H9 (cell line): Measurements from ENCODE around the gene SRGN. TPM values are rescaled to one million over a fixed set of nuclear protein-coding genes. Genes with fewer than 3 reads are reported as not detected.
A peak's percentile ranks its signal among the peaks of the same experiment; 100 is the strongest.

Experiments
- DNase-seq: peaks from one replicate; pipeline ENCODE4 v3.0.0-alpha.2; 2017
- H2AFZ ChIP-seq: one replicate; pipeline ENCODE4 v1.6.1; 2013; ENCODE audit warnings: mild to moderate bottlenecking, low read length, control low read depth, moderate library complexity
- H2AK5ac ChIP-seq: 2 replicates; pipeline ENCODE4 v1.6.1; 2013; ENCODE audit warnings: low read length, control low read depth, mixed read lengths; ENCODE audit not compliant: insufficient read length
- H2BK120ac ChIP-seq: one replicate; pipeline ENCODE4 v1.6.1; 2013; ENCODE audit warnings: low read depth, mild to moderate bottlenecking, low read length, control low read depth, inconsistent platforms; ENCODE audit not compliant: poor library complexity, severe bottlenecking
- H2BK12ac ChIP-seq: 2 replicates; pipeline ENCODE4 v1.6.1; 2013; ENCODE audit warnings: low read length, control low read depth, mixed read lengths, low read depth; ENCODE audit not compliant: insufficient read length
- H2BK15ac ChIP-seq: 2 replicates; pipeline ENCODE4 v1.6.1; 2013; ENCODE audit warnings: low read depth, low read length, control low read depth
- H2BK20ac ChIP-seq: one replicate; pipeline ENCODE4 v1.6.1; 2013; ENCODE audit warnings: low read depth, mild to moderate bottlenecking, low read length, control low read depth, inconsistent platforms; ENCODE audit not compliant: poor library complexity, severe bottlenecking
- H2BK5ac ChIP-seq: 2 replicates; pipeline ENCODE4 v1.6.1; 2013; ENCODE audit warnings: low read length, control low read depth, mixed read lengths; ENCODE audit not compliant: insufficient read length
- H3K14ac ChIP-seq: 2 replicates; pipeline ENCODE4 v1.6.1; 2013; ENCODE audit warnings: low read length, control low read depth; ENCODE audit not compliant: insufficient read depth
- H3K18ac ChIP-seq: 2 replicates; pipeline ENCODE4 v1.6.1; 2013; ENCODE audit warnings: low read depth, mild to moderate bottlenecking, mixed read lengths, low read length, control low read depth; ENCODE audit not compliant: insufficient read length
- H3K23ac ChIP-seq: 2 replicates; pipeline ENCODE4 v1.6.1; 2013; ENCODE audit warnings: low read length, control low read depth, mixed read lengths, low read depth; ENCODE audit not compliant: insufficient read length
- H3K23me2 ChIP-seq: 2 replicates; pipeline ENCODE4 v1.6.1; 2013; ENCODE audit warnings: low read depth, mild to moderate bottlenecking, mixed read lengths, low read length, control low read depth; ENCODE audit not compliant: insufficient read length, poor library complexity, severe bottlenecking
- H3K27ac ChIP-seq: 2 replicates; pipeline ENCODE4 v1.5.1; 2013; ENCODE audit warnings: low read length, control low read depth, mixed read lengths, low read depth; ENCODE audit not compliant: insufficient read length
- H3K27me3 ChIP-seq: 2 replicates; pipeline ENCODE4 v1.6.1; 2013; ENCODE audit warnings: low read length, control low read depth, inconsistent platforms; ENCODE audit not compliant: insufficient read depth
- H3K4ac ChIP-seq: 2 replicates; pipeline ENCODE4 v1.6.1; 2013; ENCODE audit warnings: low read depth, mild to moderate bottlenecking, control low read depth, inconsistent platforms, low read length, moderate library complexity
- H3K4me1 ChIP-seq: 2 replicates; pipeline ENCODE4 v1.6.1; 2013; ENCODE audit warnings: low read length, control low read depth, inconsistent platforms; ENCODE audit not compliant: insufficient read depth
- H3K4me2 ChIP-seq: 2 replicates; pipeline ENCODE4 v1.6.1; 2013; ENCODE audit warnings: low read length, control low read depth, mixed read lengths; ENCODE audit not compliant: insufficient read length, insufficient read depth
- H3K56ac ChIP-seq: 2 replicates; pipeline ENCODE4 v1.6.1; 2013; ENCODE audit warnings: low read depth, mild to moderate bottlenecking, mixed read lengths, low read length, control low read depth; ENCODE audit not compliant: insufficient read length
- H3K79me1 ChIP-seq: 2 replicates; pipeline ENCODE4 v1.6.1; 2013; ENCODE audit warnings: low read depth, mild to moderate bottlenecking, moderate library complexity, low read length, control low read depth, inconsistent platforms; ENCODE audit not compliant: insufficient read depth, poor library complexity, severe bottlenecking
- H3K79me2 ChIP-seq: 2 replicates; pipeline ENCODE4 v1.6.1; 2013; ENCODE audit warnings: low read length, control low read depth, inconsistent platforms; ENCODE audit not compliant: insufficient read depth
- H3K9ac ChIP-seq: 2 replicates; pipeline ENCODE4 v1.6.1; 2013; ENCODE audit warnings: low read length, control low read depth, mixed read lengths; ENCODE audit not compliant: insufficient read length; ENCODE audit errors: extremely low read depth
- H3K9me3 ChIP-seq: one replicate; pipeline ENCODE4 v1.6.1; 2013; ENCODE audit warnings: low read depth, low read length, inconsistent platforms; ENCODE audit not compliant: control insufficient read depth
- H3T11ph ChIP-seq: one replicate; pipeline ENCODE4 v1.6.1; 2013; ENCODE audit warnings: mild to moderate bottlenecking, low read length, control low read depth, inconsistent platforms
- H4K20me1 ChIP-seq: one replicate; pipeline ENCODE4 v1.6.1; 2013; ENCODE audit not compliant: control insufficient read depth, insufficient read length, insufficient read depth
- H4K5ac ChIP-seq: 2 replicates; pipeline ENCODE4 v1.6.1; 2013; ENCODE audit warnings: low read depth, mild to moderate bottlenecking, mixed read lengths, low read length, control low read depth; ENCODE audit not compliant: insufficient read length
- H4K8ac ChIP-seq: replicated peaks from 2 replicates; pipeline ENCODE4 v1.6.1; 2013; ENCODE audit warnings: low read length, control low read depth, mixed read lengths, low read depth; ENCODE audit not compliant: insufficient read length
- H4K91ac ChIP-seq: 2 replicates; pipeline ENCODE4 v1.6.1; 2013; ENCODE audit warnings: low read depth, mild to moderate bottlenecking, moderate library complexity, mixed read lengths, low read length, control low read depth; ENCODE audit not compliant: insufficient read length
- H3K27ac Mint-ChIP-seq, 3 experiments: 2 replicates in 2 of 3; 3 replicates in 1 of 3; pipeline ENCODE4 v1.8.0; 2020 to 2021; ENCODE audit warnings: mixed read lengths in 3 of 3, mild to moderate bottlenecking in 1 of 3, moderate library complexity in 1 of 3
- H3K27me3 Mint-ChIP-seq: 2 replicates; pipeline ENCODE4 v1.8.0; 2021; ENCODE audit warnings: low read depth, mild to moderate bottlenecking, moderate library complexity, mixed read lengths
- H3K36me3 Mint-ChIP-seq, 3 experiments: 2 replicates in 2 of 3; 3 replicates in 1 of 3; pipeline ENCODE4 v1.8.0; 2020 to 2021; ENCODE audit warnings: low read depth in 3 of 3, mixed read lengths in 3 of 3; ENCODE audit not compliant: insufficient read depth in 1 of 3
- H3K4me1 Mint-ChIP-seq, 2 experiments: 2 replicates each; pipeline ENCODE4 v1.8.0; 2020; ENCODE audit warnings: mixed read lengths in 2 of 2
- H3K4me3 Mint-ChIP-seq, 2 experiments: 2 replicates in 1 of 2; 3 replicates in 1 of 2; pipeline ENCODE4 v1.8.0; 2020 to 2021; ENCODE audit warnings: mild to moderate bottlenecking in 2 of 2, mixed read lengths in 2 of 2, moderate library complexity in 1 of 2
- H3K9me3 Mint-ChIP-seq, 2 experiments: 2 replicates in 1 of 2; 3 replicates in 1 of 2; pipeline ENCODE4 v1.8.0; 2020; ENCODE audit warnings: mild to moderate bottlenecking in 2 of 2, mixed read lengths in 2 of 2, moderate library complexity in 1 of 2
- CTCF ChIP-seq: fragments of 200-600 bp; sonication (generic); conservative IDR thresholded peaks from 3 replicates; pipeline ENCODE4 v1.8.0; 2021; ENCODE audit warnings: antibody characterized with exemption, mild to moderate bottlenecking
- WGBS: extraction: QIAGEN DNeasy Blood & Tissue Kit; methylation state at CpG from one replicate; pipeline ENCODE4 v1.1.7; 2013; ENCODE audit warnings: missing lambda C conversion rate, low lambda C conversion rate, mixed read lengths; ENCODE audit not compliant: insufficient read length; ENCODE audit errors: extremely low coverage; 5-methylcytosine and 5-hydroxymethylcytosine counted together
- total RNA-seq: library from RNA; stranded (reverse); gene quantifications from 2 replicates; pipeline ENCODE4 v1.2.1, GENCODE V29; 2021

SRGN gene
- total RNA-seq, 1 experiment from 2014 or later = not detected

GRCh38 chr10:69057261-69057950 is 30.5 kb upstream of the SRGN start:
- H3K27me3 Mint-ChIP-seq = peaks cover 3% of the 10 kb centered on the region
- no peaks in the 10 kb centered on the region for H3K27me3 ChIP-seq
- no peak for TF ChIP-seq CTCF
- WGBS = no CpG with 5 or more reads among the region's 14 CpGs
- peak; percentile 37 for DNase-seq
- no peaks in the 10 kb centered on the region for H3K79me2 ChIP-seq
- no peak overlapping the region for H2BK12ac ChIP-seq
- H3K9me3 Mint-ChIP-seq = no peaks in the 10 kb centered on the region; a peak in 1 of 5 replicates
- H3K4ac ChIP-seq = no peak overlapping the region
- H3K23me2 ChIP-seq = no peaks in the 10 kb centered on the region
- no peak overlapping the region for H4K8ac ChIP-seq
- no peak overlapping the region for H3K14ac ChIP-seq
- H4K5ac ChIP-seq = no peak overlapping the region
- H2BK20ac ChIP-seq = no peak overlapping the region
- peak overlapping the region; percentile 5 for H3K18ac ChIP-seq
- H3T11ph ChIP-seq = no peak overlapping the region
- no peak overlapping the region for H3K9ac ChIP-seq
- no peaks in the 10 kb centered on the region; a peak in 1 of 7 replicates for H3K36me3 Mint-ChIP-seq
- no peaks in the 10 kb centered on the region for H3K4me1 ChIP-seq
- no peaks in the 10 kb centered on the region for H4K20me1 ChIP-seq
- no peak overlapping the region for H2BK5ac ChIP-seq
- peaks cover 18 to 26% of the 10 kb centered on the region in 2 experiments for H3K4me1 Mint-ChIP-seq
- no peak overlapping the region for H3K27ac ChIP-seq
- H2BK120ac ChIP-seq = no peak overlapping the region
- peak overlapping the region in 1 of 3 experiments; percentile 51; a peak in 1 of 7 replicates for H3K27ac Mint-ChIP-seq
- H3K56ac ChIP-seq = no peak overlapping the region
- no peak overlapping the region for H3K4me3 Mint-ChIP-seq
- H3K79me1 ChIP-seq = no peaks in the 10 kb centered on the region
- no peak overlapping the region for H4K91ac ChIP-seq
- no peak overlapping the region for H3K4me2 ChIP-seq
- no peak overlapping the region for H2BK15ac ChIP-seq
- peak overlapping the region; percentile 24 for H2AFZ ChIP-seq
- H3K23ac ChIP-seq = no peak overlapping the region
- no peak overlapping the region for H2AK5ac ChIP-seq
- H3K9me3 ChIP-seq = no peaks in the 10 kb centered on the region
